ENCODE data around the gene AKT1. TPM values are rescaled to one million over a fixed set of nuclear protein-coding genes. Genes with fewer than 3 reads are reported as not detected.

Gene AKT1
- total RNA-seq, 1 donor from 2014 or later: 155 TPM

DNA sequence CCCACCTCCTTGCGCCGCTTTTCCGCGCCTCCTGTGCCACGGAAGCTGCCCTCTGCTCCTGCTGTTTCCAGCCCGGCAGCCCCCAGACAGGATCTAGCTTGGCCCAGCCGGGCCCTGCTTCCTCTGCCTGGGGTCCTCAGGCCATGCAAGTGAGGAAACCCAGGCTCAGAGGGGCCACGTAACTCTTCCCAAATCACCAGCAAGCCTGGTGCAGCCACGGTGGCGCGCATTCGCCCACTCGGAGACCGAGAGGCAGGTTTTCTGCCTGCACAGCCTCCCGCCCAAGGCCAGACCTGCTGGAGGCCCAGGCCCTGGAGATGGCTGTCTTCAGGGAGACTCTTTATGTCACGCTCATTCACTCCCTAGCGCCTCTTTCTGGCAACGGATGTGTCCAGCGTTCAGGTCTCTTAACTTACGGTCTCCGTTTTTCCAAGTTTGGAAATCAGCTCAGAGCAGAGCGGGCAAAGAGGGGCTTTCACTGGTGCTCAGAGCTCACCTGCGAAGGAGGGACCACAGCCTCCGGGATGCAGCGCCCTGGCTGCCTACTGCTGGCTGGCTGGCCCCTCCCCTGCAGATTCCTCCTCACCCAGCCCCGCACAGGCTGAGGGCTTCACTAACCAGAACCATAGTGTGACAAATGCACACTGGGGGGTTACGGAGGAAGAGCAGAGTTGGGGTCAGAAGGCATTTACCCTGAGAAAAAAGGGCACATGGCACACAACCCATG is 48.9 kb upstream of the AKT1 start:
- DNase-seq (ENCODE audit: low read depth): no peak
- Mint-ChIP-seq H3K36me3 (ENCODE audit: low read depth, unreplicated experiment) (peaks cover 4% of the 10 kb centered on the region), H3K27me3 (ENCODE audit: low read depth, unreplicated experiment) (peaks cover 36% of the 10 kb centered on the region), H3K27ac (ENCODE audit: unreplicated experiment) (no peak overlapping the region), H3K4me1 (ENCODE audit: low read depth, unreplicated experiment) (peaks cover 3% of the 10 kb centered on the region), H3K4me3 (ENCODE audit: unreplicated experiment) (peak overlapping the region; percentile 73), H3K9me3 (ENCODE audit: unreplicated experiment) (peaks cover 5% of the 10 kb centered on the region)
- H3K4me3 ChIP-seq (ENCODE audit: insufficient read depth, low read depth, low read length): no peak overlapping the region
- no peaks in the 10 kb centered on the region for H3K79me2 ChIP-seq (ENCODE audit: insufficient read depth, low read length)
- TF ChIP-seq EZH2 (IDR thresholded peaks at IDR 0.05; ENCODE audit: insufficient read depth, low read length): peak; percentile 49
- TF ChIP-seq, protein P1, sequence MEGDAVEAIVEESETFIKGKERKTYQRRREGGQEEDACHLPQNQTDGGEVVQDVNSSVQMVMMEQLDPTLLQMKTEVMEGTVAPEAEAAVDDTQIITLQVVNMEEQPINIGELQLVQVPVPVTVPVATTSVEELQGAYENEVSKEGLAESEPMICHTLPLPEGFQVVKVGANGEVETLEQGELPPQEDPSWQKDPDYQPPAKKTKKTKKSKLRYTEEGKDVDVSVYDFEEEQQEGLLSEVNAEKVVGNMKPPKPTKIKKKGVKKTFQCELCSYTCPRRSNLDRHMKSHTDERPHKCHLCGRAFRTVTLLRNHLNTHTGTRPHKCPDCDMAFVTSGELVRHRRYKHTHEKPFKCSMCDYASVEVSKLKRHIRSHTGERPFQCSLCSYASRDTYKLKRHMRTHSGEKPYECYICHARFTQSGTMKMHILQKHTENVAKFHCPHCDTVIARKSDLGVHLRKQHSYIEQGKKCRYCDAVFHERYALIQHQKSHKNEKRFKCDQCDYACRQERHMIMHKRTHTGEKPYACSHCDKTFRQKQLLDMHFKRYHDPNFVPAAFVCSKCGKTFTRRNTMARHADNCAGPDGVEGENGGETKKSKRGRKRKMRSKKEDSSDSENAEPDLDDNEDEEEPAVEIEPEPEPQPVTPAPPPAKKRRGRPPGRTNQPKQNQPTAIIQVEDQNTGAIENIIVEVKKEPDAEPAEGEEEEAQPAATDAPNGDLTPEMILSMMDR (IDR thresholded peaks at IDR 0.05; ENCODE audit: insufficient read depth, low read depth, low read length): no peak
- H3K27me3 ChIP-seq (ENCODE audit: insufficient read depth, low read length): peaks cover 40% of the 10 kb centered on the region
- no peaks in the 10 kb centered on the region for H3K9me3 ChIP-seq (ENCODE audit: insufficient read depth, low read depth, low read length)
- H3K9ac ChIP-seq (ENCODE audit: low read length): no peak overlapping the region
- no peaks in the 10 kb centered on the region for H3K36me3 ChIP-seq (ENCODE audit: insufficient read depth, low read length)
- H3K4me1 ChIP-seq (ENCODE audit: insufficient read depth, low read length): no peaks in the 10 kb centered on the region
- no peak overlapping the region for H3K27ac ChIP-seq (ENCODE audit: low read depth, low read length)
- no peak overlapping the region for H2AFZ ChIP-seq (ENCODE audit: low read depth, low read length)
- peak overlapping the region; percentile 54 for H3K4me2 ChIP-seq (ENCODE audit: low read length)
- no peak for FAIRE-seq
- no peaks in the 10 kb centered on the region for H4K20me1 ChIP-seq (ENCODE audit: insufficient read depth, low read length)

DNA sequence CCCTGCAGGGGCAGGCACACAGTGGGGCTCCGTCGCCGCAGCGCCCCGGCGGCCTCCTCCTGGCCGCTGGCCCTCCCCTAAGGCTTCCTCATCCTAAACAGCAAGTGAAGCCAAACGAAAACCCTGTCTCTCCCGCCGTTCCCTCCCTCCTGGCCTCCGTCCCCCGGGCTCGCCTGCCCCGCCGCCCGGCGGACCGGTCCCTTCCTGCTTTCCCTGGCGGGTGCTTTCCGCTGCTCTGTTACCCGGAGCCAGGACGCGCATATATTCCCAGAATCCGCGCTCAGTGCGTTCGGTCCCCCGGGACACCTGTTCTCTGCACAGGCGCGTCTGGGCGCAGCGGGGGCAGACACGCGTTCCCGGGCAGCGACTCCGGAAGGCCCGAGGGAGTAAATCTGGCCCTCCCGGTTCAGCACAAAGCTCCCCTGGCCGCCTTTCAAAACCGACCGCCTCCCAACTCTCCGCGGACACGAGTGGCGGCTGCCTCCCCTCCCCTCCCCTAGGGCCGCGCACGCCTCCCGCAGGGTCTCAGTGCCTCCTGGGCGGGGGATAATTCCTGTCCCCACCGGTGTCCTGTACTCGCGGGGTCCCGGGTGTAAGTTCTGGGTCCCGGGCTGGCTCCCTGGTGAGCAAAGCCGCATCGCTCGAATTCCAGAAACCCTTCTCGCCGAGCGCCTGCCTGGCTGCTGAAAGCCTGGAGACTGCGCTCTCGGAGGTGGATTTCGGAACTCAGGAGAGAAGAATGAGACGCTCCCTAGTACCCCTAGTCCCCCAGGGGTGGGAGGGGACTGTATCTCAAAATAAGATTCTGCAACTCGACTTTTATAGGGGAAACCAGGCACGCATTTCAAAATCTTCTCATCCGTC is 48.1 kb upstream of the AKT1 start:
- H3K9me3 Mint-ChIP-seq (ENCODE audit: unreplicated experiment): peaks cover 11% of the 10 kb centered on the region
- no peak overlapping the region for H3K27ac ChIP-seq (ENCODE audit: low read depth, low read length)
- peaks cover 43% of the 10 kb centered on the region for H3K27me3 Mint-ChIP-seq (ENCODE audit: low read depth, unreplicated experiment)
- peak overlapping the region; percentile 73 for H3K4me3 Mint-ChIP-seq (ENCODE audit: unreplicated experiment)
- H3K4me2 ChIP-seq (ENCODE audit: low read length): peak overlapping the region; percentile 54
- no peak for DNase-seq (ENCODE audit: low read depth)
- H3K36me3 Mint-ChIP-seq (ENCODE audit: low read depth, unreplicated experiment): peaks cover 4% of the 10 kb centered on the region
- H3K4me1 Mint-ChIP-seq (ENCODE audit: low read depth, unreplicated experiment): peaks cover 3% of the 10 kb centered on the region
- no peak overlapping the region for H3K27ac Mint-ChIP-seq (ENCODE audit: unreplicated experiment)
- no peaks in the 10 kb centered on the region for H3K4me1 ChIP-seq (ENCODE audit: insufficient read depth, low read length)
- no peaks in the 10 kb centered on the region for H3K79me2 ChIP-seq (ENCODE audit: insufficient read depth, low read length)
- no peak for FAIRE-seq
- no peaks in the 10 kb centered on the region for H4K20me1 ChIP-seq (ENCODE audit: insufficient read depth, low read length)
- H2AFZ ChIP-seq (ENCODE audit: low read depth, low read length): no peak overlapping the region
- peaks cover 40% of the 10 kb centered on the region for H3K27me3 ChIP-seq (ENCODE audit: insufficient read depth, low read length)
- no peak overlapping the region for H3K4me3 ChIP-seq (ENCODE audit: insufficient read depth, low read depth, low read length)
- no peak overlapping the region for H3K9ac ChIP-seq (ENCODE audit: low read length)
- no peaks in the 10 kb centered on the region for H3K9me3 ChIP-seq (ENCODE audit: insufficient read depth, low read depth, low read length)
- TF ChIP-seq, protein P1 (IDR thresholded peaks at IDR 0.05; ENCODE audit: insufficient read depth, low read depth, low read length): no peak
- peak; percentile 94 for TF ChIP-seq EZH2 (IDR thresholded peaks at IDR 0.05; ENCODE audit: insufficient read depth, low read length)
- no peaks in the 10 kb centered on the region for H3K36me3 ChIP-seq (ENCODE audit: insufficient read depth, low read length)
